PC-9 (cell line): ENCODE data around the gene ZMYND11. TPM values are rescaled to one million over a fixed set of nuclear protein-coding genes. Genes with fewer than 3 reads are reported as not detected.
A peak's percentile ranks its signal among the peaks of the same experiment; 100 is the strongest.

Source experiments
- BruUV-seq: library from RNA; stranded (reverse); fragments of 400-500 nt; replicated peaks from 2 replicates; lab custom pipeline; 2021; lab: Mats Ljungman, UMichigan
- CTCF ChIA-PET: fragments of 300-600 bp; sonication (Branson Sonifier 250); formaldehyde crosslinking; loops from one replicate; lab custom pipeline; 2022; ENCODE audit warnings: antibody characterized with exemption; lab: Charles Lee
- POLR2A ChIA-PET: fragments of 300-600 bp; sonication (Branson Sonifier 250); formaldehyde crosslinking; loops from one replicate; lab custom pipeline; 2022; ENCODE audit warnings: antibody characterized with exemption; ENCODE audit not compliant: unreplicated experiment; lab: Charles Lee
- DNase-seq, 2 experiments: peaks; one replicate each; pipeline versions ENCODE4 v3.0.0 to v3.0.0-alpha.2; 2015 to 2022; ENCODE audit warnings: mixed read lengths in 1 of 2
- H2AFZ ChIP-seq: fragments of 200-600 bp; sonication (generic); 2 replicates; pipeline ENCODE4 v1.8.1; 2017; ENCODE audit warnings: antibody characterized with exemption
- H3F3A ChIP-seq: fragments of 200-600 bp; sonication (generic); 2 replicates; pipeline ENCODE4 v1.8.1; 2017; ENCODE audit warnings: antibody characterized with exemption, mild to moderate bottlenecking, low read depth; ENCODE audit not compliant: insufficient read depth
- H3K27ac ChIP-seq: fragments of 200-600 bp; sonication (generic); 2 replicates; pipeline ENCODE4 v1.6.1; 2016; ENCODE audit warnings: mixed run types
- H3K27me3 ChIP-seq: fragments of 200-600 bp; sonication (generic); 2 replicates; pipeline ENCODE4 v1.6.1; 2016; ENCODE audit warnings: low read depth, mixed run types; ENCODE audit not compliant: insufficient read depth
- H3K36me3 ChIP-seq: fragments of 200-600 bp; sonication (generic); 2 replicates; pipeline ENCODE4 v1.6.1; 2016; ENCODE audit warnings: low read depth, mixed run types
- H3K4me1 ChIP-seq: fragments of 200-600 bp; sonication (generic); replicated peaks from 2 replicates; pipeline ENCODE4 v1.6.1; 2016; ENCODE audit warnings: mixed run types; ENCODE audit not compliant: insufficient read depth
- H3K4me2 ChIP-seq: fragments of 200-600 bp; sonication (generic); 2 replicates; pipeline ENCODE4 v1.6.1; 2017; ENCODE audit warnings: mixed run types
- H3K4me3 ChIP-seq: fragments of 200-600 bp; sonication (generic); 2 replicates; pipeline ENCODE4 v1.6.1; 2016; ENCODE audit warnings: mixed run types
- H3K79me2 ChIP-seq: fragments of 200-600 bp; sonication (generic); 2 replicates; pipeline ENCODE4 v1.6.1; 2017; ENCODE audit warnings: low read depth, mixed run types
- H3K9me2 ChIP-seq: fragments of 200-600 bp; sonication (generic); 2 replicates; pipeline ENCODE4 v1.8.1; 2017; ENCODE audit warnings: mild to moderate bottlenecking; ENCODE audit not compliant: insufficient read depth
- H3K9me3 ChIP-seq: fragments of 200-600 bp; sonication (generic); 2 replicates; pipeline ENCODE4 v1.8.1; 2016; ENCODE audit warnings: low read depth; ENCODE audit not compliant: insufficient read depth
- H4K20me1 ChIP-seq: fragments of 200-600 bp; sonication (generic); 2 replicates; pipeline ENCODE4 v1.8.1; 2017; ENCODE audit not compliant: insufficient read depth
- EZH2 ChIP-seq: fragments of 200-600 bp; sonication (generic); IDR thresholded peaks from 2 replicates; pipeline ENCODE4 v1.8.0; 2017; ENCODE audit warnings: antibody characterized with exemption, low read depth
- intact Hi-C: fragments of 100-400 bp; cut with micrococcal nuclease; formaldehyde crosslinking; loops from one replicate; pipeline ENCODE4 v1.10.0; 2022; ENCODE audit not compliant: unreplicated experiment
- total RNA-seq: library from RNA; stranded (reverse); gene quantifications from 2 replicates; pipeline ENCODE4 v1.2.3, GENCODE V29; 2021
- TF ChIP-seq, protein P1 (sequence below): fragments of 200-600 bp; sonication (generic); conservative IDR thresholded peaks from 2 replicates; pipeline ENCODE4 v1.6.1; 2017; ENCODE audit warnings: mixed run types, antibody characterized with exemption, mild to moderate bottlenecking, moderate library complexity

ZMYND11 gene
- total RNA-seq, 1 experiment from 2014 or later, result 51.7 TPM

DNA sequence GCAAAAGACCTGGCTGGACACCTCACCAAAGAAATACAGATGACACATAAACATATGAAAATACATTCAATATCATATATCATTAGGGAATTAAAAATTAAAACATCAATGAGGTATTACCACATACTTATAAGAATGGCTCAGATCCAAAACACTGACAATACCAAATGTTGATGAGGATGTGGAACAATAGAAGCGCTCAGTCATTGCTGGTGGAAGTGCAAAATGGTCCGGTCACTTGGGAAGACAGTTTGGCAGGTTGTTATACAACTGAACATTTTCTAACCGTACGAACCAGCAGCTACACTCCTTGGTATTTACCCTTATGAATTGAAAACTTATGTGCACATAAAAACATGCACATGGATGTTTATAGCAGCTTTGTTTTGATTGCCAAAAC, 38.5 kb downstream of the ZMYND11 start:
- ChIA-PET POLR2A (no interaction called here), CTCF (interaction anchor here (0.6 kb wide), 2 partner anchors 70 to 872 kb away, joined by 3 to 4 read pairs; no protein-coding TSS in a partner anchor)
- Histone ChIP-seq H4K20me1 (peaks cover 3% of the 10 kb centered on the region), H3K4me2 (no peak overlapping the region), H3K79me2 (no peaks in the 10 kb centered on the region), H3K9me3 (no peaks in the 10 kb centered on the region), H3K36me3 (no peaks in the 10 kb centered on the region), H3K4me1 (no peaks in the 10 kb centered on the region), H3K27ac (no peak overlapping the region), H3K9me2 (no peaks in the 10 kb centered on the region), H3K27me3 (no peaks in the 10 kb centered on the region), H2AFZ (no peak overlapping the region), H3F3A (no peaks in the 10 kb centered on the region), H3K4me3 (no peak overlapping the region)
- intact Hi-C loops, result no loop called here
- BruUV-seq, result no TSS peak
- TF ChIP-seq, protein P1, sequence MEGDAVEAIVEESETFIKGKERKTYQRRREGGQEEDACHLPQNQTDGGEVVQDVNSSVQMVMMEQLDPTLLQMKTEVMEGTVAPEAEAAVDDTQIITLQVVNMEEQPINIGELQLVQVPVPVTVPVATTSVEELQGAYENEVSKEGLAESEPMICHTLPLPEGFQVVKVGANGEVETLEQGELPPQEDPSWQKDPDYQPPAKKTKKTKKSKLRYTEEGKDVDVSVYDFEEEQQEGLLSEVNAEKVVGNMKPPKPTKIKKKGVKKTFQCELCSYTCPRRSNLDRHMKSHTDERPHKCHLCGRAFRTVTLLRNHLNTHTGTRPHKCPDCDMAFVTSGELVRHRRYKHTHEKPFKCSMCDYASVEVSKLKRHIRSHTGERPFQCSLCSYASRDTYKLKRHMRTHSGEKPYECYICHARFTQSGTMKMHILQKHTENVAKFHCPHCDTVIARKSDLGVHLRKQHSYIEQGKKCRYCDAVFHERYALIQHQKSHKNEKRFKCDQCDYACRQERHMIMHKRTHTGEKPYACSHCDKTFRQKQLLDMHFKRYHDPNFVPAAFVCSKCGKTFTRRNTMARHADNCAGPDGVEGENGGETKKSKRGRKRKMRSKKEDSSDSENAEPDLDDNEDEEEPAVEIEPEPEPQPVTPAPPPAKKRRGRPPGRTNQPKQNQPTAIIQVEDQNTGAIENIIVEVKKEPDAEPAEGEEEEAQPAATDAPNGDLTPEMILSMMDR, result no peak
- TF ChIP-seq EZH2, result no peak
- DNase-seq, result no peak

DNA sequence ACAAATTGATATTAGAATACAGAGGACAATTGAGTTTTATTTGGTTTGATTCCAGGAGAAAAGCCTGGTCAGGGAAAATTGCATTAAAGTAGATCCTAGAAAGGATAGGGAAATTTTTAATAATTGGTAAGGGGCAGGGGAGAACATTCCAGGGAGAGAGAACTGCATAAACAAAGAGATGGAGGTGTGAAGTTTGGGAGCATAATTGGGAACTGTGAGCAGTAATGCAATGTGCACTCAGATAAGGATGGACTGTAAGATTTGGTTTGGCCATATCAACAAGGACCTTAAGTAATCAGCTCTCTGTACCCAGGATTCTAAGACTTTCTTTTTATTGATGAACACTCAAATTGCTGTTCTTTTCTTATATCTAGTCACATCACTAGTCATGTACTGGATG, 41.4 kb downstream of the ZMYND11 start:
- no peak overlapping the region for H2AFZ ChIP-seq
- H4K20me1 ChIP-seq, result peaks cover 8% of the 10 kb centered on the region
- H3K4me2 ChIP-seq, result no peak overlapping the region
- POLR2A ChIA-PET, result no interaction called here
- no peaks in the 10 kb centered on the region for H3F3A ChIP-seq
- no TSS peak for BruUV-seq
- H3K79me2 ChIP-seq, result no peaks in the 10 kb centered on the region
- no peak for DNase-seq
- no peak overlapping the region for H3K27ac ChIP-seq
- no peak for TF ChIP-seq EZH2
- TF ChIP-seq, protein P1, result no peak
- no peaks in the 10 kb centered on the region for H3K27me3 ChIP-seq
- no peaks in the 10 kb centered on the region for H3K9me3 ChIP-seq
- H3K36me3 ChIP-seq, result no peaks in the 10 kb centered on the region
- no peak overlapping the region for H3K4me3 ChIP-seq
- no peaks in the 10 kb centered on the region for H3K4me1 ChIP-seq
- intact Hi-C loops, result loop anchor here (5.0 kb wide), 1 partner anchor 336 kb away; no protein-coding TSS in a partner anchor
- CTCF ChIA-PET, result no interaction called here
- H3K9me2 ChIP-seq, result no peaks in the 10 kb centered on the region

DNA sequence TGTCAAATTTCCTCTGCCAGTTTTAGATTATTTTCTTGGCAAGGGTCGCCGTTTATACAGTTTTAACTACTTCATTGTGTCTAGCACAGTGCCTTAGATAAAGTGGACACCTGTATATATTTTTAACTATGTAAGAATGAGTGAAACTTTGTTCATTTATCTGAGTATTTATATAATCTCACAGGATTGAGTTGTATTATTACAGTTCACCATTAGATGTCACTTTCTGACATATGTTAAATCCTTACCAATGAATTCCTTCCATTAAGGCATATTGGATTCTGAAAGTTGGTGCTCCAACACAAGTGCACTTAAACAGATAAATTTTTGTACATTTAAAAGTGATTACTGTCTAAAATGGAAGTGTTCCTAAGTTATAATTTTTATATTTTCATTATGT, 43.0 kb downstream of the ZMYND11 start:
- TF ChIP-seq, protein P1, result peak; percentile 55
- no peak for TF ChIP-seq EZH2
- Histone ChIP-seq H3K36me3 (no peaks in the 10 kb centered on the region), H2AFZ (no peak overlapping the region), H3K9me3 (no peaks in the 10 kb centered on the region), H3K9me2 (no peaks in the 10 kb centered on the region), H3K4me1 (no peaks in the 10 kb centered on the region), H3K4me2 (no peak overlapping the region), H3K27me3 (no peaks in the 10 kb centered on the region), H3K4me3 (no peak overlapping the region), H3F3A (no peaks in the 10 kb centered on the region), H3K79me2 (no peaks in the 10 kb centered on the region), H3K27ac (no peak overlapping the region), H4K20me1 (peaks cover 8% of the 10 kb centered on the region)
- BruUV-seq, result no TSS peak
- intact Hi-C loops, result loop anchor here (5.0 kb wide), 1 partner anchor 334 kb away; no protein-coding TSS in a partner anchor
- CTCF ChIA-PET, result interaction anchor here (0.6 kb wide), 1 partner anchor 142 kb away, joined by 5 read pairs; no protein-coding TSS in a partner anchor
- POLR2A ChIA-PET, result no interaction called here
- DNase-seq, result no peak
